Measurements from ENCODE around the gene CCR7. TPM values are rescaled to one million over a fixed set of nuclear protein-coding genes. Genes with fewer than 3 reads are reported as not detected.
"Not testable (repeated sequence)": the region's sequence is repeated elsewhere in the genome, so short reads cannot be mapped to it uniquely, and the experiment has no call there.

Gene CCR7
- total RNA-seq, 2 experiments from 2014 or later, result 150 to 156 TPM

GRCh38 chr17:40596261-40596919 is 31.1 kb upstream of the CCR7 start:
- Mint-ChIP-seq H3K9me3 (peaks cover 5% of the 10 kb centered on the region), H3K36me3 (ENCODE audit: low read depth) (peaks cover 7% of the 10 kb centered on the region), H3K4me3 (peak overlapping the region; percentile 44), H3K27me3 (ENCODE audit: low read depth) (no peaks in the 10 kb centered on the region), H3K4me1 (ENCODE audit: low read depth) (peaks cover 74% of the 10 kb centered on the region), H3K27ac (peak overlapping the region; percentile 98)
- DNase-seq, result peak; percentile 76
- CTCF ChIA-PET, result interaction anchor here (1.3 to 4.2 kb wide), 3 partner anchors 18 to 35 kb away, joined by 3 to 25 read pairs (median 25); no protein-coding TSS in a partner anchor
- intact Hi-C loops (cut with micrococcal nuclease), result no loop called here

DNA sequence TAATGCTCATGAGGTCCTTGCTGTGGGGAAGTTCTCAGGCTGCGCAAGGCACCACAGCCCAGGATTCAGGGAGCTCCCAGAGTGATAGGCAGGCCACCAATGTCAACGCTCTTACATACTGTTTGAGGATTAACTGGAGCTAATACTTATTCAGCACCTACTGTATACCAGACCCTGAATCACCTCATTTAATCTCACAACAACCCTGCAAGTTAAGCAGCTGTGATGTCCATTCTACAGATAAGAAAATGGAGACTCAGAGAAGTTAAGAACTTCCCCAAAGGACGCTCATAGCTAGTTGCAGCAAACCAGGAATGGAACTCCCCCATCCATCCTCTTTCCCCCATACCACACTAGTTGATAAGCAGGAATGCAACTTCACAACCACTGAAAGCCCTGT is 25.5 kb upstream of the CCR7 start:
- Mint-ChIP-seq H3K9me3 (no peaks in the 10 kb centered on the region), H3K4me1 (ENCODE audit: low read depth) (peaks cover 74% of the 10 kb centered on the region), H3K27me3 (ENCODE audit: low read depth) (no peaks in the 10 kb centered on the region), H3K27ac (no peak overlapping the region), H3K36me3 (ENCODE audit: low read depth) (peaks cover 9% of the 10 kb centered on the region), H3K4me3 (no peak overlapping the region)
- no peak for DNase-seq
- intact Hi-C loops (cut with micrococcal nuclease), result no loop called here
- CTCF ChIA-PET, result interaction anchor here (0.6 to 1.9 kb wide), 5 partner anchors 13 to 30 kb away, joined by 4 to 7 read pairs (median 6); no protein-coding TSS in a partner anchor

- CTCF ChIA-PET, result interaction anchor here (0.7 to 0.8 kb wide), 2 partner anchors 26 to 1056 kb away, joined by 3 read pairs; no protein-coding TSS in a partner anchor
- peaks cover 71% of the 10 kb centered on the region for H3K4me1 Mint-ChIP-seq (ENCODE audit: low read depth)
These were observed 23.3 kb upstream of the CCR7 start for GRCh38 chr17:40588552-40588951.

DNA sequence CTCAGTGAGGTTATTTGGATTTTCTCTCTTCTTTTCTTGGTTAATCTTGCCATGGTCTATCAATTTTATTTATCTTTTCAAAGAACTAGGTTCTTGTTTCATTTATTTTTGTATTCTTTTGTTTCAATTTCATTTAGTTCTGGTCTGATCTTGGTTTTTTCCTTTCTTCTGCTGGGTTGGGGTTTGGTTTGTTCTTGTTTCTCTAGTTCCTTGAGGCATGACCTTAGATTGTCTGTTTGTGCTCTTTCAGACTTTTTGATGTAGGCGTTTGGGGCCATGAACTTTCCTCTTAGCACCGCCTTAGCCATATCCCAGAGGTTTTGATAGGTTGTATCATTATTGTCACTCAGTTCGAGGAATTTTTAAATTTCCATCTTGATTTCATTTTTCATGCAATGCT is 21.0 kb upstream of the CCR7 start:
- Mint-ChIP-seq H3K36me3 (ENCODE audit: low read depth) (peaks cover 20% of the 10 kb centered on the region), H3K27ac (peak overlapping the region; percentile 81), H3K4me1 (ENCODE audit: low read depth) (peaks cover 89% of the 10 kb centered on the region), H3K4me3 (peak overlapping the region; percentile 35), H3K9me3 (peaks cover 20% of the 10 kb centered on the region)
- DNase-seq; H3K27me3 Mint-ChIP-seq (ENCODE audit: low read depth); intact Hi-C loops (cut with micrococcal nuclease): not testable (repeated sequence)
- CTCF ChIA-PET, result interaction anchor here (1.2 kb wide), 1 partner anchor 23 kb away, joined by 3 read pairs; no protein-coding TSS in a partner anchor

More at GRCh38 chr17:40588552-40588951, 23.3 kb upstream of the CCR7 start:
- DNase-seq, result no peak
- peaks cover 20% of the 10 kb centered on the region for H3K36me3 Mint-ChIP-seq (ENCODE audit: low read depth)
- no peaks in the 10 kb centered on the region for H3K27me3 Mint-ChIP-seq (ENCODE audit: low read depth)
- H3K4me3 Mint-ChIP-seq, result no peak overlapping the region
- H3K27ac Mint-ChIP-seq, result peak overlapping the region; percentile 73
- H3K9me3 Mint-ChIP-seq, result peaks cover 17% of the 10 kb centered on the region
- intact Hi-C loops (cut with micrococcal nuclease), result no loop called here

- CTCF ChIA-PET, result interaction anchor here (0.6 kb wide), 1 partner anchor 227 kb away, joined by 3 read pairs; no protein-coding TSS in a partner anchor
- DNase-seq; intact Hi-C loops (cut with micrococcal nuclease); H3K27me3 Mint-ChIP-seq (ENCODE audit: low read depth); H3K4me3 Mint-ChIP-seq; H3K27ac Mint-ChIP-seq: not testable (repeated sequence)
- Mint-ChIP-seq H3K36me3 (ENCODE audit: low read depth) (peaks cover 22% of the 10 kb centered on the region), H3K4me1 (ENCODE audit: low read depth) (peaks cover 88% of the 10 kb centered on the region), H3K9me3 (peaks cover 20% of the 10 kb centered on the region)
These were observed 19.7 kb upstream of the CCR7 start for GRCh38 chr17:40584950-40585349.

- intact Hi-C loops (cut with micrococcal nuclease), result loop anchor here (1.0 kb wide), 3 partner anchors 16 to 33 kb away; no protein-coding TSS in a partner anchor
- Mint-ChIP-seq H3K36me3 (ENCODE audit: low read depth) (peaks cover 13% of the 10 kb centered on the region), H3K4me3 (peak overlapping the region; percentile 45), H3K9me3 (peaks cover 20% of the 10 kb centered on the region), H3K4me1 (ENCODE audit: low read depth) (peaks cover 86% of the 10 kb centered on the region), H3K27ac (peak overlapping the region; percentile 71), H3K27me3 (ENCODE audit: low read depth) (no peaks in the 10 kb centered on the region)
- CTCF ChIA-PET, result interaction anchor here (1.1 to 2.6 kb wide), 4 partner anchors 19 to 33 kb away, joined by 3 to 9 read pairs (median 4); no protein-coding TSS in a partner anchor
- DNase-seq, result peak; percentile 92
These were observed 17.1 kb upstream of the CCR7 start for GRCh38 chr17:40582328-40582901.

DNA sequence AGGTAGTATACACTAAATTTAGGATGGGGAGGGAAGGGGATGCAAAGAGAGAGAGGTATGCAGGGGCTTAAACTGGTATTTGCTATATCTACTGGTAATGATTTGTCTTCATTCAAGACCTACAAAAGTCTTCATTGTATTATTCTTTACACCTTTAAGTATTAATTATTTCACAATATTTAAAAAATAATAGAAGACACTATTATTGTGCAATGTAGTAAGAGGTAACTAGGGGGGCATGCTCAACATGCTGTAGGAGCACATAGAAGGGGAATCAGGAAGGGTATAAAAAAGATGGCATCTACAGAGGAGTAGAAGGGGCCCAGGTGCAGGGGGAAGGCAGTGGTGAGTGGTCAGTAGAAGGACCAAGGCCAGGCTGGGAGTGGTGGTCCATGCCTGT is 14.9 kb upstream of the CCR7 start:
- Mint-ChIP-seq H3K27me3 (ENCODE audit: low read depth) (no peaks in the 10 kb centered on the region), H3K27ac (no peak overlapping the region), H3K4me3 (no peak overlapping the region), H3K36me3 (ENCODE audit: low read depth) (peaks cover 13% of the 10 kb centered on the region), H3K4me1 (ENCODE audit: low read depth) (peaks cover 86% of the 10 kb centered on the region), H3K9me3 (peaks cover 20% of the 10 kb centered on the region)
- no peak for DNase-seq
- CTCF ChIA-PET, result no interaction called here
- intact Hi-C loops (cut with micrococcal nuclease), result no loop called here

- Mint-ChIP-seq H3K9me3 (peaks cover 18% of the 10 kb centered on the region), H3K4me1 (ENCODE audit: low read depth) (peaks cover 82% of the 10 kb centered on the region), H3K27ac (no peak overlapping the region), H3K36me3 (ENCODE audit: low read depth) (peaks cover 10% of the 10 kb centered on the region), H3K4me3 (no peak overlapping the region), H3K27me3 (ENCODE audit: low read depth) (no peaks in the 10 kb centered on the region)
- intact Hi-C loops (cut with micrococcal nuclease), result no loop called here
- DNase-seq, result no peak
- CTCF ChIA-PET, result interaction anchor here (0.6 kb wide), 1 partner anchor 47 kb away, joined by 4 read pairs; no protein-coding TSS in a partner anchor
These were observed 14.2 kb upstream of the CCR7 start for GRCh38 chr17:40579471-40579870.

DNA sequence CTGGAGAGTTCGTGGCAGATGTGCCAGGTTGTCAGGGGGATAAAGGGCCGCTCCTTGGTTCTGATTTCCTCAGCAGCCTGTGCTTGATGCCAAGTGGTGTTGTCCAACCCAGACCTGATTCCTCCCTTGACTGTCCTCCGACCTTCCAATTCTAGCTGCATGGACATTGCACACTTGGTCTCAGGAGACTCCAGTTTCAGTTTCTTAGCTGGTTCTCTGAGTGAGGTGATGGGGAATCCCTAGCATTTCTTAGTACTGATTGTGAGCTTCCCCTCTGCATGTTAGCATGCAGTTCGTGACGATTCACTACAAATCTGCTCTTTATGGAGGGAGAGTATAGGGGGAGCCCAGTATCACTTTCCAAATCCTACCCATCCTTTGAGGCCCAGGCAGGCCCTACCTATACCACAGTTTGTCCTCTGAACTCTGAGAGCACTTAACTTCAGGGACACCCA is 12.4 kb upstream of the CCR7 start:
- CTCF ChIA-PET, result interaction anchor here (0.7 to 3.6 kb wide), 11 partner anchors 9 to 134 kb away, joined by 3 to 31 read pairs (median 6); no protein-coding TSS in a partner anchor
- intact Hi-C loops (cut with micrococcal nuclease), result loop anchor here (1.0 kb wide), 2 partner anchors 12 to 26 kb away; partner anchors contain the start of gene CCR7
- H3K4me3 Mint-ChIP-seq, result peak overlapping the region; percentile 36

DNA sequence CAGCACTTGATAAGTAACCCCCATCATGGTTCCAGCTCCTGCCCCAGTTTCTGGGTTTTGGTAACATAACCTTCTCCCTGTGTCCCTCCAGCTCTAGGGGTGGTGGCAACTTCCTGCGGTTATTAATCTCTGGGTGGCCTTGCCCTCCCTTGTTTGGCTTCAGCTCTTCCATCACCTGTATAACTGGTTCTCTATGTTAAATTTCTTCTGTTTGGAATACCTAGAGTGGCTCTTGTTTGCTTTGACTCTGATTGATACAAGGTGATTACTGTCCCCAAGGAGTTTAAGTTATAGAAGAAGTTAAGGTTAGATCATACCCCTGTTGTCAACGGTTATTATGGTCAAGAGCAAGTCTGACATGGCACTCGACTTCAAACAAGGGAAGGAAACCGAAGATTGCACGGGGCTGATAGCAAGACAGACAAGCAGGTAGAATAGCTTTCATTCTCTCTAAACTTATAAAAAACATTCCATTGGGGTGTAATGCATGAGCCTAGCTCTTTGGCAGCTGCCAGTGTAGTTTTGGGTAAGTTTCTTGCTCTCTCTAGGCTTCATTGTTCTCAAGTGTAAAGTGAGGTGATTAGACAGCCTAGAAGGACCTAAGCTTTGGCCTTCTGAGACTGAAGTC is 11.0 kb upstream of the CCR7 start:
- intact Hi-C loops (cut with micrococcal nuclease), result no loop called here
- Mint-ChIP-seq H3K36me3 (ENCODE audit: low read depth) (peaks cover 18% of the 10 kb centered on the region), H3K9me3 (peaks cover 35% of the 10 kb centered on the region), H3K4me1 (ENCODE audit: low read depth) (peaks cover 71% of the 10 kb centered on the region), H3K27ac (no peak overlapping the region), H3K4me3 (peak overlapping the region; percentile 3), H3K27me3 (ENCODE audit: low read depth) (no peaks in the 10 kb centered on the region)
- DNase-seq, result no peak
- CTCF ChIA-PET, result interaction anchor here (1.3 to 3.6 kb wide), 5 partner anchors 13 to 39 kb away, joined by 5 to 31 read pairs (median 7); no protein-coding TSS in a partner anchor

More for the DNA sequence above, 12.4 kb upstream of the CCR7 start:
- no peaks in the 10 kb centered on the region for H3K27me3 Mint-ChIP-seq (ENCODE audit: low read depth)
- peaks cover 8% of the 10 kb centered on the region for H3K36me3 Mint-ChIP-seq (ENCODE audit: low read depth)
- peak; percentile 63 for DNase-seq
- peaks cover 71% of the 10 kb centered on the region for H3K4me1 Mint-ChIP-seq (ENCODE audit: low read depth)
- peak overlapping the region; percentile 62 for H3K27ac Mint-ChIP-seq
- H3K9me3 Mint-ChIP-seq, result peaks cover 21% of the 10 kb centered on the region

DNA sequence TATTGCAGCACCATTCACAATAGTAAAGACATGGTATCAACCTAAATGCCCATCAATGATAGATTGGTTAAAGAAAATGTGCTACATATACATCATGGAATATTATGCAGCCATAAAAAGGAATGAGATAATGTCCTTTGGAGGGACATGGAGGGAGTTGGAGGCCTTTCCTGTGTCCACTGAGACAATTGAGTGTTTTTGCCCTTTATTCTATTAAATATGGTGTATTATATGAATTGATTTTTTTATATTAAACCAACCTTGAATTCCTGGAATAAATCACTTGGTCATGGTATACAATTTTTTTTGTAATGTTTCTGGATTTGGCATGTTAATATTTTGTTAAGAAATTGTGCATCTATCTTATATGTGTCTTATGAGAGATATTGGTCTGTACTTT is 9.0 kb upstream of the CCR7 start:
- no peak for DNase-seq
- Mint-ChIP-seq H3K4me3 (no peak overlapping the region), H3K9me3 (peaks cover 39% of the 10 kb centered on the region), H3K4me1 (ENCODE audit: low read depth) (peaks cover 75% of the 10 kb centered on the region), H3K36me3 (ENCODE audit: low read depth) (peaks cover 18% of the 10 kb centered on the region), H3K27me3 (ENCODE audit: low read depth) (no peaks in the 10 kb centered on the region), H3K27ac (no peak overlapping the region)
- intact Hi-C loops (cut with micrococcal nuclease), result no loop called here
- CTCF ChIA-PET, result interaction anchor here (1.1 kb wide), 1 partner anchor 41 kb away, joined by 4 read pairs; no protein-coding TSS in a partner anchor

All from activated naive CD4-positive, alpha-beta T cell treated with anti-CD3 and anti-CD28 coated beads for 36 hours (primary cell).